H1 (cell line): ENCODE results near the gene KIF23. TPM values are rescaled to one million over a fixed set of nuclear protein-coding genes. Genes with fewer than 3 reads are reported as not detected.

Experiments
- CTCF ChIA-PET: fragments of 300-600 bp; sonication (Branson Sonifier 250); formaldehyde crosslinking; loops from one replicate; lab custom pipeline; 2021; ENCODE audit not compliant: partially characterized antibody; lab: Charles Lee
- POLR2A ChIA-PET: fragments of 300-600 bp; sonication (Branson Sonifier 250); formaldehyde crosslinking; loops from one replicate; lab custom pipeline; 2021; ENCODE audit warnings: inconsistent platforms; ENCODE audit not compliant: partially characterized antibody; lab: Charles Lee
- DNase-seq, 2 experiments: peaks; one replicate each; pipeline versions ENCODE4 v3.0.0 to v3.0.0-alpha.2; 2010 to 2022; ENCODE audit warnings: low spot score in 2 of 2, low read depth in 1 of 2, mixed read lengths in 1 of 2
- FAIRE-seq: peaks from 2 replicates; lab custom pipeline; 2011; peaks lifted over from hg19 to GRCh38; lab: Jason Lieb, UNC
- H2AFZ ChIP-seq: 2 replicates; pipeline ENCODE4 v1.8.1; 2012; ENCODE audit warnings: low read length, inconsistent platforms
- H2AK5ac ChIP-seq: 2 replicates; pipeline ENCODE4 v1.6.1; 2013; ENCODE audit warnings: low read depth, low read length
- H2BK120ac ChIP-seq: replicated peaks from 2 replicates; pipeline ENCODE3; 2013; ENCODE audit warnings: low read depth, low read length, inconsistent platforms
- H2BK12ac ChIP-seq: 2 replicates; pipeline ENCODE4 v1.6.1; 2013; ENCODE audit warnings: low read depth, low read length
- H2BK15ac ChIP-seq: 2 replicates; pipeline ENCODE4 v1.6.1; 2013; ENCODE audit warnings: low read length
- H2BK20ac ChIP-seq: 2 replicates; pipeline ENCODE4 v1.6.1; 2013; ENCODE audit warnings: low read length
- H2BK5ac ChIP-seq: 2 replicates; pipeline ENCODE4 v1.6.1; 2013; ENCODE audit warnings: low read depth, low read length
- H3K14ac ChIP-seq: 2 replicates; pipeline ENCODE4 v1.6.1; 2013; ENCODE audit warnings: inconsistent platforms; ENCODE audit not compliant: insufficient read length
- H3K18ac ChIP-seq: 2 replicates; pipeline ENCODE4 v1.6.1; 2013; ENCODE audit warnings: low read length; ENCODE audit errors: extremely low read depth
- H3K23ac ChIP-seq: 2 replicates; pipeline ENCODE4 v1.6.1; 2013; ENCODE audit warnings: inconsistent platforms; ENCODE audit not compliant: insufficient read length
- H3K23me2 ChIP-seq: 2 replicates; pipeline ENCODE4 v1.6.1; 2013; ENCODE audit warnings: low read depth, low read length
- H3K27ac ChIP-seq: 2 replicates; pipeline ENCODE4 v1.6.1; 2011; ENCODE audit warnings: low read depth, low read length, inconsistent platforms
- H3K27me3 ChIP-seq, 4 experiments: replicated peaks in 1 of 4; 1 replicate in 1 of 4; 2 replicates in 3 of 4; pipeline versions ENCODE4 v1.6.1 to v1.8.1; 2011 to 2013; ENCODE audit warnings: low read length in 3 of 4, mild to moderate bottlenecking in 3 of 4, inconsistent platforms in 2 of 4, mixed read lengths in 2 of 4, moderate library complexity in 1 of 4; ENCODE audit not compliant: control insufficient read depth in 3 of 4, insufficient read depth in 3 of 4; ENCODE audit errors: extremely low read depth in 1 of 4
- H3K36me3 ChIP-seq, 4 experiments: 2 replicates each; pipeline versions ENCODE4 v1.6.1 to v1.8.1; 2011 to 2013; ENCODE audit warnings: mild to moderate bottlenecking in 4 of 4, low read length in 3 of 4, moderate library complexity in 2 of 4, control low read depth in 1 of 4, inconsistent platforms in 1 of 4; ENCODE audit not compliant: insufficient read depth in 4 of 4, control insufficient read depth in 2 of 4
- H3K4ac ChIP-seq: replicated peaks from 2 replicates; pipeline ENCODE3; 2013; ENCODE audit warnings: low read length, low read depth, mixed read lengths, inconsistent platforms; ENCODE audit not compliant: insufficient read length
- H3K4me1 ChIP-seq, 4 experiments: replicated peaks in 1 of 4; 1 replicate in 1 of 4; 2 replicates in 3 of 4; pipeline versions ENCODE4 v1.6.1 to v1.8.1; 2011 to 2013; ENCODE audit warnings: low read length in 3 of 4, inconsistent platforms in 2 of 4, mixed read lengths in 1 of 4; ENCODE audit not compliant: insufficient read depth in 4 of 4, control insufficient read depth in 3 of 4
- H3K4me2 ChIP-seq, 2 experiments: 2 replicates each; pipeline versions ENCODE4 v1.6.1 to v1.8.1; 2011 to 2013; ENCODE audit warnings: low read depth in 2 of 2, low read length in 2 of 2, control low read depth in 1 of 2, inconsistent platforms in 1 of 2, mild to moderate bottlenecking in 1 of 2; ENCODE audit not compliant: insufficient read depth in 1 of 2
- H3K4me3 ChIP-seq, 4 experiments: fragments of 200-600, 300-600 bp in 1 of 4; sonication (generic), shearing (Covaris generic), sonication (Bioruptor Twin) in 1 of 4; 2 replicates each; pipeline versions ENCODE4 v1.5.1 to v1.8.1; 2011 to 2016; ENCODE audit warnings: low read length in 4 of 4, low read depth in 3 of 4, control low read depth in 2 of 4, inconsistent platforms in 2 of 4, mild to moderate bottlenecking in 2 of 4, mixed read lengths in 1 of 4, moderate library complexity in 1 of 4; ENCODE audit not compliant: insufficient read depth in 2 of 4; ENCODE audit errors: extremely low read depth in 1 of 4
- H3K56ac ChIP-seq: replicated peaks from 2 replicates; pipeline ENCODE3; 2013; ENCODE audit warnings: low read depth, mild to moderate bottlenecking, mixed read lengths, low read length, inconsistent platforms; ENCODE audit not compliant: insufficient read length
- H3K79me1 ChIP-seq: 2 replicates; pipeline ENCODE4 v1.6.1; 2013; ENCODE audit warnings: low read depth, low read length, control low read depth
- H3K79me2 ChIP-seq, 2 experiments: 2 replicates each; pipeline versions ENCODE4 v1.6.1 to v1.8.1; 2012 to 2013; ENCODE audit warnings: low read length in 2 of 2, mild to moderate bottlenecking in 2 of 2, inconsistent platforms in 1 of 2; ENCODE audit not compliant: insufficient read depth in 2 of 2, control insufficient read depth in 1 of 2
- H3K9ac ChIP-seq, 4 experiments: replicated peaks in 1 of 4; 1 replicate in 1 of 4; 2 replicates in 3 of 4; pipeline versions ENCODE4 v1.6.1 to v1.8.1; 2011 to 2013; ENCODE audit warnings: low read depth in 3 of 4, low read length in 3 of 4, control low read depth in 2 of 4, mild to moderate bottlenecking in 2 of 4, moderate library complexity in 2 of 4, inconsistent platforms in 1 of 4; ENCODE audit errors: extremely low read depth in 1 of 4
- H3K9me3 ChIP-seq, 2 experiments: 2 replicates each; pipeline versions ENCODE4 v1.6.1 to v1.8.1; 2012 to 2013; ENCODE audit warnings: mild to moderate bottlenecking in 2 of 2, moderate library complexity in 2 of 2, control low read depth in 1 of 2, inconsistent platforms in 1 of 2, low read depth in 1 of 2, low read length in 1 of 2, mixed read lengths in 1 of 2; ENCODE audit not compliant: insufficient read depth in 2 of 2
- H4K20me1 ChIP-seq, 2 experiments: replicated peaks in 1 of 2; 2 replicates each; pipeline versions ENCODE3 to v1.8.1; 2011 to 2013; ENCODE audit warnings: inconsistent platforms in 2 of 2, low read length in 2 of 2, mild to moderate bottlenecking in 1 of 2; ENCODE audit not compliant: insufficient read depth in 2 of 2, control insufficient read depth in 1 of 2
- H4K5ac ChIP-seq: 2 replicates; pipeline ENCODE4 v1.6.1; 2013; ENCODE audit warnings: low read length, low read depth, mixed read lengths, inconsistent platforms; ENCODE audit not compliant: insufficient read length
- H4K8ac ChIP-seq: 2 replicates; pipeline ENCODE4 v1.8.0; 2013; ENCODE audit warnings: mild to moderate bottlenecking, moderate library complexity, low read length, inconsistent platforms; ENCODE audit not compliant: insufficient read depth; ENCODE audit errors: extremely low read depth
- H4K91ac ChIP-seq: replicated peaks from 2 replicates; pipeline ENCODE3; 2013; ENCODE audit warnings: low read length, mixed read lengths, inconsistent platforms; ENCODE audit not compliant: insufficient read length
- ASH2L ChIP-seq: fragments of 200-600, 300-600 bp; sonication (generic); IDR thresholded peaks from one replicate; pipeline ENCODE4 v1.7.1; 2017; ENCODE audit warnings: low read length
- JUN ChIP-seq: IDR thresholded peaks from 2 replicates; pipeline ENCODE4 v1.6.1; 2011; ENCODE audit warnings: low read depth, mild to moderate bottlenecking, improper control_type of control experiment, low read length
- POLR2AphosphoS5 ChIP-seq: IDR thresholded peaks from 2 replicates; pipeline ENCODE4 v1.6.1; 2011; ENCODE audit warnings: low read depth, low read length
- SP1 ChIP-seq: IDR thresholded peaks from 2 replicates; pipeline ENCODE4 v1.6.1; 2011; ENCODE audit warnings: low read depth, low read length
- USF2 ChIP-seq: IDR thresholded peaks from 2 replicates; pipeline ENCODE4 v1.6.1; 2011; ENCODE audit warnings: low read length, improper control_type of control experiment
- WGBS, 2 experiments: shearing (Covaris generic) in 1 of 2; methylation state at CpG; one replicate each; pipeline versions ENCODE4 v1.1.6 to v1.1.7; 2013 to 2015; ENCODE audit warnings: low lambda C conversion rate in 2 of 2, mixed read lengths in 2 of 2, inconsistent platforms in 1 of 2, low coverage in 1 of 2, missing lambda C conversion rate in 1 of 2; ENCODE audit not compliant: insufficient replicate concordance in 2 of 2, insufficient coverage in 1 of 2, insufficient read length in 1 of 2; ENCODE audit errors: extremely low coverage in 1 of 2, missing lambda C conversion rate in 1 of 2; 5-methylcytosine and 5-hydroxymethylcytosine counted together
- polyA plus RNA-seq, 7 experiments: library from polyadenylated mRNA; depleted of rRNA in 3 of 7; stranded (reverse) in 5 of 7; unstranded in 2 of 7; fragments of >200 nt in 5 of 7; fragments of 200-250 nt in 2 of 7; gene quantifications; 1 replicate in 5 of 7; 2 replicates in 1 of 7; 4 replicates in 1 of 7; pipeline versions ENCODE4 v1.2.1 to v1.2.3, GENCODE V29; 2011 to 2013; ENCODE audit warnings: missing spikeins in 2 of 7, mixed read lengths in 2 of 7
- total RNA-seq: library from RNA; stranded (reverse); fragmentation: NEBNext Ultra II Directional; extraction: Animal tissue kit (Norgen Biotek cat#: 25700); gene quantifications from 2 replicates; pipeline ENCODE4 v1.2.1, GENCODE V29; 2021

KIF23 gene
- total and polyA plus RNA-seq, 2 of the 8 experiments (the other 6 are each of a cell fraction or from before 2014, with no cell fraction given), result 26.2 to 77.4 TPM

GRCh38 chr15:69491038-69491505 lies 76.9 kb downstream of the KIF23 start:
- WGBS, 2 experiments, result 94% methylated on average over 3 of the region's 3 CpGs; no CpG with 5 or more reads in 1 of the 2 experiments
- CTCF ChIA-PET, result interaction anchor here (1.5 to 1.7 kb wide), 2 partner anchors 11 to 233 kb away, joined by 3 to 6 read pairs; no protein-coding TSS in a partner anchor
- Histone ChIP-seq H3K56ac (no peak overlapping the region), H4K91ac (no peak overlapping the region), H4K5ac (no peak overlapping the region), H2BK20ac (no peak overlapping the region), H3K27ac (no peak overlapping the region), H2BK5ac (no peak overlapping the region), H3K4me3 (no peak overlapping the region), H2BK15ac (no peak overlapping the region), H2BK120ac (no peak overlapping the region), H3K9me3 (peaks cover under 1 to 5% of the 10 kb centered on the region in 2 experiments; a peak in 1 of 4 replicates), H4K8ac (no peak overlapping the region), H2AK5ac (no peak overlapping the region), H3K79me1 (no peaks in the 10 kb centered on the region), H3K4ac (no peak overlapping the region), H3K23me2 (no peaks in the 10 kb centered on the region), H3K27me3 (no peaks in the 10 kb centered on the region), H2AFZ (no peak overlapping the region), H3K9ac (no peak overlapping the region), H4K20me1 (no peaks in the 10 kb centered on the region), H3K14ac (no peak overlapping the region), H3K79me2 (no peaks in the 10 kb centered on the region), H3K4me1 (no peaks in the 10 kb centered on the region), H3K23ac (no peak overlapping the region), H2BK12ac (no peak overlapping the region), H3K18ac (no peak overlapping the region), H3K4me2 (no peak overlapping the region), H3K36me3 (no peaks in the 10 kb centered on the region)
- POLR2A ChIA-PET, result no interaction called here
- DNase-seq (no peak), FAIRE-seq (no peak)
- TF ChIP-seq JUN, result no peak
- TF ChIP-seq USF2, result no peak
- no peak for TF ChIP-seq SP1
- no peak for TF ChIP-seq ASH2L
- no peak for TF ChIP-seq POLR2AphosphoS5
